Raji (cell line): Measurements from ENCODE around the gene ARMH4.
A peak's percentile ranks its signal among the peaks of the same experiment; 100 is the strongest.

Experiments
- POLR2A ChIP-seq: IDR thresholded peaks from 2 replicates; pipeline ENCODE4 v1.6.1; 2011; ENCODE audit warnings: low read depth, low read length, control low read depth; ENCODE audit not compliant: insufficient read depth

Gene ARMH4

GRCh38 chr14:58152014-58152857 is at the start of gene ARMH4:
Gene ARMH4, minus strand, starts transcription at chr14:58152213. Its CDS starts 12,855 bp downstream, at chr14:58139358.
- TF ChIP-seq POLR2A: no peak

DNA sequence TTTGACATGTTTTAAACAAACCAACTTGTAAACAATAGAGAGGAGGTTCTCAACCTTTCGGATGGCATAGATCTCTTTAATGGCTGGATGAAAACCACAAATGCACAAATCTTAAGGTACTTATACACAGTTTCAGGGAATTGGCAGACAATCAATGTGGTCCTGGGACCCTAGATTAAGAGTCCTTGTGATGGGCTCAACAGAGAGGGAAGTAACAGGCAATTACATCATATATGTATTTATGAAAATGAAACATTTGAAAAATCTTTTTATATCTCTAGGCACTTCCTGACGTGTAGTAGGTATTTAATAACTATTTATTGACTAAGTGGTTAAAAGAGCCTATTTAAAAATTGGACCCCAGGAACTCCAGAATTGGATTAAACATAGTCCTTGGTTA is 48.8 kb upstream of the ARMH4 start:
- no peak for TF ChIP-seq POLR2A

DNA sequence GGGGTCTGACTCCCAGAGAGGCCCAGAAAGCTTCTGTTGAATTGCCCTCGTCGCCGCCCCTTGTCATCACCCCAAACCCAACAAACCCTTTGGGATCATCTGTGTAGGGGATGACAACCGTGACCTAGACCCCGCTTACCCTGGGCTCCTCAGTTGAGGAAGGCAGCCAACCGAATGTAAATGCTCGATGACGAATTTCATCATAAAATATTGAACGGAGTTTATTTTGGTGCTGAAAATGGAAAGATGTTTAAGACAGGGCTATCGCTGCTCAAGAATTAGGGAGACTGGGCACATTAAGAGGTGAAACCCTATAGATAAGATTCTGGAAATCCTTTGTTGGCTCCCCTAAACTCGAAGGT is 48.4 kb upstream of the ARMH4 start:
- TF ChIP-seq POLR2A: no peak

DNA sequence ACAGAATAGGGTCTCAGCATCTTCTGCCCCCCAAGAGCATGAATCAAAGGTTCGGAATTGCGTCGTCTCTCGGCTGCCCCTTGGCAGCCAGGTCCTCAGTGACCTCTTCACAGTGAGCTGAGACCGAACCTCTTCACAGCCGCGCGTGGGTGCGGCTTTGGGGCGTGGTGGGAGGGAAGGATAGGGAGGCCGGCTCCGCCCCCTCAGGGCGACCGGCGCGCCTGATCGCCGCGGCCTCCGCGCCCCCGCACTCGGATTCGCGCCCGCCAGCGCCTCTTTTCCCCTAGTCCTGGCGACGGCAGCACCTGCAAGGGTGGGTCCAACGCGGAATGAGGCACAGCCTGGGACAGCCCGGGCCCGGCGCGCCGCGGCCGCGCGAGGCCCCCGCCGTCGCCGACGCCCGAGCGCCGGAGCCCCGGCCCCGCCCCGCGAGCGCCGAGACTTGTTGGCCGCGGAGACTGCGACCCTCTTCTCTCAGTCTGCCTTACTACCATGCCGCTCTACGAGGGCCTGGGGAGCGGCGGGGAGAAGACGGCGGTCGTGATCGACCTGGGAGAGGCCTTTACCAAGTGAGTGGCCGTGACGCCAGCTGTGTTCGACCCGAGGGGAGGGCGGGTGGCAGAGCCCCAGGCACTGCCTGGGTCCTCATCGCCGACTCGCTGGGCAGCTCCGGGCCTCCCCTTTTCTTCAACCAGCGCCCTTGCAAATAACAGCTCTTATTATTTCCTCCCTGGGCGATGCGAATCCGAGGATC is 47.9 kb upstream of the ARMH4 start, which contains the start of gene ACTR10:
Gene ACTR10 (plus strand): TSS at position 424 of the 754 bp plus-strand sequence. CDS start 69 bp downstream, at position 493.
- peak; percentile 78; the same call in 1 of the 2 replicates for TF ChIP-seq POLR2A

DNA sequence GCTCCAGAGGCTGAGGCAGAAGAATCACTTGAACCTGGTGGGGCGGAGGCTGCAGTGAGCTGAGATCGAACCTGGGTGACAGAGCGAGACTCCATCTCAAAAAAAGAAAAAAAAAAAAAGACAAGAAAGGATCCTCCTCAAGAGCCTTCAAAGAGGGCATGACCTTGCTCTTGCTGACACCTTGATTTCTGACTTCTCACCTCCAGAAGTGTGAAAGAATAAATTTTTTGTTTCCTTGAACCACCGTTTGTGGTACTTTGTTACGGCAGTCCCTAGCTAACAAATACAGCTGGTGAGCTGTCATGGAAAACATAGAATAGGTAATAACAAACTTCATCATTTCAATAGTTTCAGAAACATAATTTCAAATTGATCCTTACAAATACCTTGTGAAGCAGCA is 46.1 kb upstream of the ARMH4 start:
- no peak for TF ChIP-seq POLR2A

- TF ChIP-seq POLR2A: no peak
Observed at GRCh38 chr14:58196198-58196597, 44.2 kb upstream of the ARMH4 start.

DNA sequence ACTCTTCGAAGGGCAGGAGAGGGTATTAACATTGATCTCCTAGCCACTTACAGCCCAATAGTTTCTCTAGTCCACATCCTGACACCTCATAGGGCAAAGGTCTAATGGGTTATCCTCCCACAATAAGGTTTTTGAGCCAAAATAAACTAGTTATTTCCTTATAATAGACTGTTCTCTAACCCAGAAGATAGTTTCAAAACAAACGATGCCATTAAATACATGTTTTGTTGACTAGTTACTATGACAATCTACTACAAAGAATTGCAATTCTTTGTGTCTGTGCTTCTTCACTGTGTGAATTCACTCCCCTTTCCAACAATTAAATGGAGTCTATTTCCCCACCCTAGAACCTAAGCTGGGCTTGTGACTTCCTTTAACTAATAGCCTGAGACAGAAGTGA is 41.5 kb upstream of the ARMH4 start:
- no peak for TF ChIP-seq POLR2A

- TF ChIP-seq POLR2A: no peak
Observed at GRCh38 chr14:58191763-58192601, 40.0 kb upstream of the ARMH4 start.

GRCh38 chr14:58189176-58189575 is 37.2 kb upstream of the ARMH4 start:
- TF ChIP-seq POLR2A: no peak

GRCh38 chr14:58177125-58177524 is 25.1 kb upstream of the ARMH4 start:
- no peak for TF ChIP-seq POLR2A

GRCh38 chr14:58171090-58171489 is 19.1 kb upstream of the ARMH4 start:
- TF ChIP-seq POLR2A: no peak

GRCh38 chr14:58167891-58168290 is 15.9 kb upstream of the ARMH4 start:
- TF ChIP-seq POLR2A: no peak

DNA sequence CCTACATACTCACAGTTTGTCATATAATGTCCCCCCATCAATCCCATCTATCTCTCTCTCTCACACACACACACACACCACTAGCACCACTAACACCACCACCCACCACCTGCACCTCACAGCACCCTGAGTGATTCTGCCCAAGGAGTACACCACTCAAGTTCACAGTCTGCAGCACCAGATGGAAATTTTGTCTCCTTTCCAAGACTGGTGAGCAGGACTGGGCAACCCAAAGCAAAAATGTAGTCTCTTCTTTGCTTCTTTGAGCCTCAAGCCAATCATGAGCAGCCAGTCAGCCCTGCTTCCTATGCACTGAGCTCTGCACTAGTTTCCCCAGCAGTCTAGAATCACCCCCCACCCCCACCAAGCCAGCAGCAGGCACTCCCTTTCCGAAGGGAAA is 15.0 kb upstream of the ARMH4 start:
- TF ChIP-seq POLR2A: no peak

- no peak for TF ChIP-seq POLR2A
Observed at GRCh38 chr14:58166005-58166983, 14.3 kb upstream of the ARMH4 start.

- TF ChIP-seq POLR2A: no peak
Observed at GRCh38 chr14:58160561-58160960, 8.5 kb upstream of the ARMH4 start.
